SK-N-SH (cell line): ENCODE measurements around the gene RBM38. TPM values are rescaled to one million over a fixed set of nuclear protein-coding genes. Genes with fewer than 3 reads are reported as not detected.

ENCODE experiments used
- CTCF ChIA-PET: fragments of 300-600, 350-600 bp; formaldehyde crosslinking; extraction: SDS; loops from one replicate; lab custom pipeline; 2021; lab: Yijun Ruan, JAX
- POLR2A ChIA-PET: fragments of 350-600 bp; sonication (Branson Sonifier 250); formaldehyde crosslinking; extraction: SDS; loops from one replicate; lab custom pipeline; 2020; ENCODE audit warnings: antibody characterized with exemption, inconsistent platforms; lab: Yijun Ruan, JAX
- DNase-seq: peaks from one replicate; pipeline ENCODE4 v3.0.0; 2012
- H2AFZ ChIP-seq: fragments of 200-600 bp; sonication (generic); 2 replicates; pipeline ENCODE4 v1.8.1; 2016; ENCODE audit warnings: antibody characterized with exemption, mild to moderate bottlenecking, low read depth
- H3F3A ChIP-seq: fragments of 200-600 bp; sonication (generic); replicated peaks from 2 replicates; pipeline ENCODE3; 2016; ENCODE audit warnings: antibody characterized with exemption, mild to moderate bottlenecking; ENCODE audit not compliant: insufficient read depth
- H3K27ac ChIP-seq, 2 experiments: fragments of 200-500 bp in 1 of 2; fragments of 200-600 bp in 1 of 2; sonication (Bioruptor generic) in 1 of 2; sonication (generic), shearing (Covaris generic) in 1 of 2; 2 replicates each; pipeline versions ENCODE4 v1.5.1 to v1.6.1; 2014 to 2016; ENCODE audit warnings: low read depth in 2 of 2, inconsistent platforms in 1 of 2, low read length in 1 of 2, mild to moderate bottlenecking in 1 of 2, mixed read lengths in 1 of 2
- H3K27me3 ChIP-seq: fragments of 200-600 bp; sonication (generic), shearing (Covaris generic); 2 replicates; pipeline ENCODE4 v1.6.1; 2016; ENCODE audit warnings: mixed run types; ENCODE audit not compliant: insufficient read depth
- H3K36me3 ChIP-seq, 2 experiments: fragments of 200-500 bp in 1 of 2; fragments of 200-600 bp in 1 of 2; sonication (Bioruptor generic) in 1 of 2; sonication (generic) in 1 of 2; replicated peaks in 1 of 2; 2 replicates each; pipeline versions ENCODE3 to v1.5.1; 2014 to 2016; ENCODE audit warnings: low read length in 1 of 2, mild to moderate bottlenecking in 1 of 2; ENCODE audit not compliant: insufficient read depth in 2 of 2, control insufficient read depth in 1 of 2
- H3K4me1 ChIP-seq, 2 experiments: fragments of 200-500 bp in 1 of 2; fragments of 200-600 bp in 1 of 2; sonication (Bioruptor generic) in 1 of 2; sonication (generic), shearing (Covaris generic) in 1 of 2; 2 replicates each; pipeline versions ENCODE4 v1.5.1 to v1.6.1; 2014 to 2016; ENCODE audit warnings: low read depth in 1 of 2, low read length in 1 of 2, mixed run types in 1 of 2; ENCODE audit not compliant: insufficient read depth in 2 of 2, control insufficient read depth in 1 of 2
- H3K4me2 ChIP-seq: fragments of 200-600 bp; sonication (generic), shearing (Covaris generic); 2 replicates; pipeline ENCODE4 v1.6.1; 2017; ENCODE audit warnings: mixed run types
- H3K4me3 ChIP-seq, 2 experiments: fragments of 200-500 bp in 1 of 2; fragments of 200-600 bp in 1 of 2; sonication (Bioruptor generic) in 1 of 2; sonication (generic), shearing (Covaris generic) in 1 of 2; 2 replicates each; pipeline versions ENCODE4 v1.5.1 to v1.8.1; 2014 to 2016; ENCODE audit warnings: low read depth in 2 of 2, inconsistent platforms in 1 of 2, low read length in 1 of 2, mild to moderate bottlenecking in 1 of 2, mixed read lengths in 1 of 2, moderate library complexity in 1 of 2
- H3K79me2 ChIP-seq: fragments of 200-600 bp; sonication (generic); 2 replicates; pipeline ENCODE4 v1.8.1; 2017; ENCODE audit warnings: mild to moderate bottlenecking; ENCODE audit not compliant: insufficient read depth
- H3K9ac ChIP-seq: fragments of 200-600 bp; sonication (generic); 2 replicates; pipeline ENCODE4 v1.6.1; 2017; ENCODE audit warnings: mixed run types
- H3K9me2 ChIP-seq: fragments of 200-600 bp; sonication (generic); 2 replicates; pipeline ENCODE4 v1.6.1; 2017; ENCODE audit warnings: mixed run types
- H3K9me3 ChIP-seq: fragments of 200-600 bp; sonication (generic); 2 replicates; pipeline ENCODE4 v1.6.1; 2017; ENCODE audit warnings: mixed run types, mild to moderate bottlenecking, moderate library complexity
- H4K20me1 ChIP-seq: fragments of 200-600 bp; sonication (generic); 2 replicates; pipeline ENCODE4 v1.6.1; 2017; ENCODE audit warnings: mild to moderate bottlenecking, mixed run types; ENCODE audit not compliant: insufficient read depth
- CHD2 ChIP-seq: fragments of 150-350 bp; IDR thresholded peaks from 2 replicates; pipeline ENCODE4 v1.6.1; 2018; ENCODE audit warnings: low read length; ENCODE audit not compliant: partially characterized antibody
- ELF1 ChIP-seq: IDR thresholded peaks from 2 replicates; pipeline ENCODE4 v1.4.0; 2012
- EP300 ChIP-seq, 2 experiments: IDR thresholded peaks; 2 replicates each; pipeline versions ENCODE4 v1.4.0 to v1.6.1; 2012; ENCODE audit warnings: borderline replicate concordance in 1 of 2, low read depth in 1 of 2, low read length in 1 of 2
- FOSL2 ChIP-seq: IDR thresholded peaks from 2 replicates; pipeline ENCODE4 v1.4.0; 2012; ENCODE audit warnings: low read depth, mild to moderate bottlenecking, moderate library complexity, borderline replicate concordance
- JUND ChIP-seq: IDR thresholded peaks from 2 replicates; pipeline ENCODE4 v1.4.0; 2012
- MXI1 ChIP-seq: IDR thresholded peaks from 2 replicates; pipeline ENCODE4 v1.6.1; 2012; ENCODE audit warnings: mild to moderate bottlenecking, low read depth, low read length, improper control_type of control experiment
- NRF1 ChIP-seq: IDR thresholded peaks from 2 replicates; pipeline ENCODE4 v1.6.1; 2012; ENCODE audit warnings: low read depth, mild to moderate bottlenecking, low read length
- RAD21 ChIP-seq: IDR thresholded peaks from 2 replicates; pipeline ENCODE4 v1.6.1; 2012; ENCODE audit warnings: mild to moderate bottlenecking, low read length
- RXRA ChIP-seq: IDR thresholded peaks from 2 replicates; pipeline ENCODE4 v1.4.0; 2012; ENCODE audit warnings: low read depth, mild to moderate bottlenecking, borderline replicate concordance
- TAF1 ChIP-seq: IDR thresholded peaks from 2 replicates; pipeline ENCODE4 v1.6.1; 2012; ENCODE audit warnings: low read depth, mild to moderate bottlenecking, low read length, moderate library complexity, borderline replicate concordance
- TCF12 ChIP-seq: IDR thresholded peaks from 2 replicates; pipeline ENCODE4 v1.4.0; 2012
- TEAD4 ChIP-seq: IDR thresholded peaks from 2 replicates; pipeline ENCODE4 v1.4.0; 2012; ENCODE audit warnings: mild to moderate bottlenecking, borderline replicate concordance; ENCODE audit not compliant: insufficient read depth
- YY1 ChIP-seq: IDR thresholded peaks from 2 replicates; pipeline ENCODE4 v1.4.0; 2012; ENCODE audit warnings: low read depth, mild to moderate bottlenecking
- WGBS: methylation state at CpG from one replicate; pipeline ENCODE4 v1.1.6; 2017; ENCODE audit warnings: low lambda C conversion rate; 5-methylcytosine and 5-hydroxymethylcytosine counted together
- polyA plus RNA-seq, 3 experiments: library from polyadenylated mRNA; depleted of rRNA; stranded (reverse); fragments of >200 nt; gene quantifications; 2 replicates each; pipeline ENCODE4 v1.2.3, GENCODE V29; 2012
- TF ChIP-seq, protein P1 (sequence below): IDR thresholded peaks from 2 replicates; pipeline ENCODE4 v1.4.0; 2012; ENCODE audit warnings: low read depth
- TF ChIP-seq, protein P2 (sequence below): fragments of 150-350 bp; IDR thresholded peaks from 2 replicates; pipeline ENCODE4 v1.6.1; 2017; ENCODE audit warnings: antibody characterized with exemption, low read length, low read depth, borderline replicate concordance
- TF ChIP-seq, protein P3 (sequence below): IDR thresholded peaks from 2 replicates; pipeline ENCODE4 v1.6.1; 2012; ENCODE audit warnings: mild to moderate bottlenecking, low read depth, low read length, moderate library complexity

RBM38 gene
- polyA plus RNA-seq, 1 of the 3 experiments (the other 2 are of a cell fraction) = 11.5 TPM

DNA sequence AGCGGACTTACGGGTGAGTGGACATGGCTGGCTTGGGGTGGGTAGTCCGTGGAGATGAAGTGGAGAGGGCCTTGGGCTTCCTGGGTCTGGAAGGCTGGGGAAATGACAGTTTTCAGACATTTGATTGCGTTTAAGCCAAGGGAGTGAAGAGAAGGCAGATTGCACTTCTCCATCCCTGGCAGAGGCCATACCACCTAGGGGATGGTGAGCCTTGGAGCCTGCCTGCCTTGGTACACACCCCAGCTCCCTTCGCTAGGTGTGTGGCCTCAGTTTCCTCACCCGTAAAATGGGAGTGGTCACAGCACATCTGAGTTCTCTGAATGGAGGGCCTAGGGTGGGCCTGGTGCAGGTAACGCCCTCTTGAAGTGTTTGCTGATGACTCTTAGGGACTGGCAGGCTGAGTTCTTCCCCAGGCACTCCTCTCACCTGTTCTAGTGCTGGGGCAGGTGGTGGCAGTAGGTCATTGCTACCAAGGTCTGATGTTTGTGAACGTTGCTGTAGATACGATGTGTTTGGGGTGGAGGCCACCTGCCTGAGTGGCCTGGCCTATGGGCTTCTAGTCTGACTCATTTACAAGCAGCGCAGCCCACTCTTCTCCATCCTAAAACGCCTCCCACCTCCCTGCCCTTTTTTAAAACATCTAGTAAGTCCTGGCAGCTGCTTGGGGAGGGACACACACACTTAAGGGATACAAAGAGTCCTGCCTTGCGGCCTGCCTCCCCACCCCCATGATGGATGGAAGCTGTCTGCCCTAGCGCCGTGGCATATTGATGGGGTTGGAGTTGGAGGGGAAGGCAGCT is 2.3 kb downstream of the RBM38 start:
- no peaks in the 10 kb centered on the region for H3K27me3 ChIP-seq
- no peaks in the 10 kb centered on the region for H3K9me3 ChIP-seq
- H3K79me2 ChIP-seq = peaks cover 14% of the 10 kb centered on the region
- ChIA-PET CTCF (interaction anchor here (1.6 to 2.9 kb wide), 2 partner anchors 102 to 105 kb away, joined by 5 to 14 read pairs; no protein-coding TSS in a partner anchor), POLR2A (interaction anchor here (1.1 to 1.4 kb wide), 2 partner anchors 12 to 47 kb away, joined by 3 read pairs; no protein-coding TSS in a partner anchor)
- no peak overlapping the region for H3K27ac ChIP-seq
- no peaks in the 10 kb centered on the region for H3K9me2 ChIP-seq
- no peak for DNase-seq
- no peak overlapping the region for H2AFZ ChIP-seq
- H3K4me1 ChIP-seq = peaks cover 0 to 29% of the 10 kb centered on the region in 2 experiments; a peak in 1 of 4 replicates
- WGBS = 95% methylated on average over 12 of the region's 14 CpGs
- no peaks in the 10 kb centered on the region for H4K20me1 ChIP-seq
- H3K4me3 ChIP-seq = no peak overlapping the region
- H3K4me2 ChIP-seq = peak overlapping the region; percentile 93; the same call in 1 of the 2 replicates
- no peak overlapping the region for H3K9ac ChIP-seq
- H3K36me3 ChIP-seq = peaks cover 0 to 27% of the 10 kb centered on the region in 2 experiments
- TF ChIP-seq, protein P1, sequence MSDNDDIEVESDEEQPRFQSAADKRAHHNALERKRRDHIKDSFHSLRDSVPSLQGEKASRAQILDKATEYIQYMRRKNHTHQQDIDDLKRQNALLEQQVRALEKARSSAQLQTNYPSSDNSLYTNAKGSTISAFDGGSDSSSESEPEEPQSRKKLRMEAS = no peak
- no peak for TF ChIP-seq RXRA
- TF ChIP-seq ELF1 = no peak
- TF ChIP-seq RAD21 = no peak
- no peak for TF ChIP-seq NRF1
- no peak for TF ChIP-seq CHD2
- no peak for TF ChIP-seq JUND
- no peak for TF ChIP-seq TEAD4
- TF ChIP-seq FOSL2 = no peak
- no peak for TF ChIP-seq TAF1
- TF ChIP-seq EP300 (IDR thresholded peaks at IDR 0.05; ENCODE audit: borderline replicate concordance in 1 of 2, low read depth in 1 of 2, low read length in 1 of 2) = no peak
- no peak for TF ChIP-seq YY1
- no peak for TF ChIP-seq TCF12
- TF ChIP-seq, protein P2, sequence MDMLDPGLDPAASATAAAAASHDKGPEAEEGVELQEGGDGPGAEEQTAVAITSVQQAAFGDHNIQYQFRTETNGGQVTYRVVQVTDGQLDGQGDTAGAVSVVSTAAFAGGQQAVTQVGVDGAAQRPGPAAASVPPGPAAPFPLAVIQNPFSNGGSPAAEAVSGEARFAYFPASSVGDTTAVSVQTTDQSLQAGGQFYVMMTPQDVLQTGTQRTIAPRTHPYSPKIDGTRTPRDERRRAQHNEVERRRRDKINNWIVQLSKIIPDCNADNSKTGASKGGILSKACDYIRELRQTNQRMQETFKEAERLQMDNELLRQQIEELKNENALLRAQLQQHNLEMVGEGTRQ = no peak
- TF ChIP-seq MXI1 = no peak
- TF ChIP-seq, protein P3, sequence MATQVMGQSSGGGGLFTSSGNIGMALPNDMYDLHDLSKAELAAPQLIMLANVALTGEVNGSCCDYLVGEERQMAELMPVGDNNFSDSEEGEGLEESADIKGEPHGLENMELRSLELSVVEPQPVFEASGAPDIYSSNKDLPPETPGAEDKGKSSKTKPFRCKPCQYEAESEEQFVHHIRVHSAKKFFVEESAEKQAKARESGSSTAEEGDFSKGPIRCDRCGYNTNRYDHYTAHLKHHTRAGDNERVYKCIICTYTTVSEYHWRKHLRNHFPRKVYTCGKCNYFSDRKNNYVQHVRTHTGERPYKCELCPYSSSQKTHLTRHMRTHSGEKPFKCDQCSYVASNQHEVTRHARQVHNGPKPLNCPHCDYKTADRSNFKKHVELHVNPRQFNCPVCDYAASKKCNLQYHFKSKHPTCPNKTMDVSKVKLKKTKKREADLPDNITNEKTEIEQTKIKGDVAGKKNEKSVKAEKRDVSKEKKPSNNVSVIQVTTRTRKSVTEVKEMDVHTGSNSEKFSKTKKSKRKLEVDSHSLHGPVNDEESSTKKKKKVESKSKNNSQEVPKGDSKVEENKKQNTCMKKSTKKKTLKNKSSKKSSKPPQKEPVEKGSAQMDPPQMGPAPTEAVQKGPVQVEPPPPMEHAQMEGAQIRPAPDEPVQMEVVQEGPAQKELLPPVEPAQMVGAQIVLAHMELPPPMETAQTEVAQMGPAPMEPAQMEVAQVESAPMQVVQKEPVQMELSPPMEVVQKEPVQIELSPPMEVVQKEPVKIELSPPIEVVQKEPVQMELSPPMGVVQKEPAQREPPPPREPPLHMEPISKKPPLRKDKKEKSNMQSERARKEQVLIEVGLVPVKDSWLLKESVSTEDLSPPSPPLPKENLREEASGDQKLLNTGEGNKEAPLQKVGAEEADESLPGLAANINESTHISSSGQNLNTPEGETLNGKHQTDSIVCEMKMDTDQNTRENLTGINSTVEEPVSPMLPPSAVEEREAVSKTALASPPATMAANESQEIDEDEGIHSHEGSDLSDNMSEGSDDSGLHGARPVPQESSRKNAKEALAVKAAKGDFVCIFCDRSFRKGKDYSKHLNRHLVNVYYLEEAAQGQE = no peak
- no peaks in the 10 kb centered on the region for H3F3A ChIP-seq
